AG10803 (cell line): Measurements from ENCODE around the gene ADAMTS14.

Experiments used
- DNase-seq: peaks from one replicate; pipeline ENCODE4 v3.0.0; 2010; ENCODE audit warnings: low read depth
- H3K4me3 ChIP-seq: 2 replicates; pipeline ENCODE4 v1.5.1; 2011; ENCODE audit warnings: mild to moderate bottlenecking, low read length, control low read depth
- TF ChIP-seq, protein P1 (sequence below): conservative IDR thresholded peaks from 2 replicates; pipeline ENCODE4 v1.5.1; 2011; ENCODE audit warnings: mild to moderate bottlenecking, low read length, control low read depth, inconsistent platforms

Gene ADAMTS14

GRCh38 chr10:70745555-70745954, 73.2 kb downstream of the ADAMTS14 start:
- no peak overlapping the region for H3K4me3 ChIP-seq
- TF ChIP-seq, protein P1, sequence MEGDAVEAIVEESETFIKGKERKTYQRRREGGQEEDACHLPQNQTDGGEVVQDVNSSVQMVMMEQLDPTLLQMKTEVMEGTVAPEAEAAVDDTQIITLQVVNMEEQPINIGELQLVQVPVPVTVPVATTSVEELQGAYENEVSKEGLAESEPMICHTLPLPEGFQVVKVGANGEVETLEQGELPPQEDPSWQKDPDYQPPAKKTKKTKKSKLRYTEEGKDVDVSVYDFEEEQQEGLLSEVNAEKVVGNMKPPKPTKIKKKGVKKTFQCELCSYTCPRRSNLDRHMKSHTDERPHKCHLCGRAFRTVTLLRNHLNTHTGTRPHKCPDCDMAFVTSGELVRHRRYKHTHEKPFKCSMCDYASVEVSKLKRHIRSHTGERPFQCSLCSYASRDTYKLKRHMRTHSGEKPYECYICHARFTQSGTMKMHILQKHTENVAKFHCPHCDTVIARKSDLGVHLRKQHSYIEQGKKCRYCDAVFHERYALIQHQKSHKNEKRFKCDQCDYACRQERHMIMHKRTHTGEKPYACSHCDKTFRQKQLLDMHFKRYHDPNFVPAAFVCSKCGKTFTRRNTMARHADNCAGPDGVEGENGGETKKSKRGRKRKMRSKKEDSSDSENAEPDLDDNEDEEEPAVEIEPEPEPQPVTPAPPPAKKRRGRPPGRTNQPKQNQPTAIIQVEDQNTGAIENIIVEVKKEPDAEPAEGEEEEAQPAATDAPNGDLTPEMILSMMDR, result no peak
- DNase-seq, result no peak

DNA sequence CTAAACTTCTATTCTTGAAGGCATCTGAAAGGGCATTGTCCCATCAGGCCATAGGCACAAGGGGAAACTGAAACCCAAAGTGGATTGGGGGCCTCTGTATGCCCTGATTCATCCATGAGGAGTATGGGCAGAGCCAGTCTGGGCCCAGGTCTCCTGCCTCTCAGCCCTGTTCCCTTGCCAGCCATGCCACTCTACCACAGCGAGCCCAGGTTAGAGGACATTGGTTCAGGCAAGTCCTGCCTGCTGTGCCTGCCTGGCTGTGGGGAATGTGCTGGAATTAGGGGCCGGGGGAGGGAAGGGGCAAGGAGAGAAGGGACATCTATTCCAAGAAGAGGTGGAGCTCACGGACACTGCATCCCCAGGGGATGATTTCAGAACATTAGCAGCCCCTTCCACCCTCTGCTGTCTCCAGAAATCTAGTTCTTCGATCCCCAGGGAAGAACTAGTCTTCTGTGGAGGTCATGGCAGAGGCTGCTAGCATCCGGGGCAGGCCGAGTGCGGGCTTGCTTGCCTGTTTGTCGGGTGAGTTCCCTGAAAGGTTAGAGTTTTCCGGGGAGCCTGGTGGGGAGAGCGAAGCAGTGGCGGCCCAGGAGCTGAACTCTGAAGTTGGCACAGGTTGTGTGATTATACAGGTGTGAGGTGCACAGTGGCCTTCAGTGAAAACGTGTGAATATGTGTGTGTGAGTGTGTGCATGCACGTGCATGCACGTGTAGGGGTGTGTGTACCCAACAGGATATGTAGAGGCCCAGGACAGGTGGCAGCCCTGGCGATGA, 75.1 kb downstream of the ADAMTS14 start:
- TF ChIP-seq, protein P1, result no peak
- no peak overlapping the region for H3K4me3 ChIP-seq

DNA sequence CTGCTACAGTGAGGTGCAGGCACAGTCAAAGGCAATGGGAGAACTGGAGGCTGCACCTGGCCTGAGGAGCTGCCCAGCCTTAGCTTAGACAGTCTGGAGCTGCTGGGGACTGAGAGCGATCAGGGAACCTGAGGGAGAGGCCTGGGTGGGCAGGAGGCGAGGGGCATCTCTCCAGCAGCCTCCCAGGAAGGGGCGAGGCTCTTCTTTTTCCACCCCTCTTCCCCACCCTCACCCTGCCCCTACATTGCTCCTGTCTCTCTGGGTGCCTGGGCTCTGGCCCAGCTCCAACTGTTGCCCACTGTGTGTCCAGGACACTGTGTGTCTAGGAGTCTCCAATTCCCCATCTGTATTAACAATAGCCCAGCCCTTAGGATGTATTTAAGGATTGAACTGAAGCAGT, 76.0 kb downstream of the ADAMTS14 start:
- no peak for DNase-seq
- H3K4me3 ChIP-seq, result no peak overlapping the region
- TF ChIP-seq, protein P1, result no peak

More for the DNA sequence above, 75.1 kb downstream of the ADAMTS14 start:
- DNase-seq, result no peak

- no peak for DNase-seq
- TF ChIP-seq, protein P1, result no peak
- no peak overlapping the region for H3K4me3 ChIP-seq
Measured at GRCh38 chr10:70748801-70749573, 76.7 kb downstream of the ADAMTS14 start.

DNA sequence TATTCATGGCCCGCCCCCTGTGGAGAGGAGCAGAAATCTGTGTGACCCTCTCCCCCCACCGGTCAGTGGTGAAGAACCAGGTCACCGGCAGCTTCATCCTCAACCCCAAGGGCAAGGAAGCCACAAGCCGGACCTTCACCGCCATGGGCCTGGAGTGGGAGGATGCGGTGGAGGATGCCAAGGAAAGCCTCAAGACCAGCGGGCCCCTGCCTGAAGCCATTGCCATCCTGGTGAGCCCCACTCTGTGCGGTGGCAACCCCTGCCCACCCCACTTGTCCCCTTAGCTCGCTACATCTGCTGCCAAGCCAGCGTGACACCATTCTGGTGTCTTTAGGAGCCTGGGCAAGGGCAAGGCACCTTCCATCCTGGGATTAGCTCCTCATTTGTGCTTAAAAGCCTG, 77.5 kb downstream of the ADAMTS14 start:
- no peak overlapping the region for H3K4me3 ChIP-seq
- no peak for DNase-seq
- TF ChIP-seq, protein P1, result no peak

DNA sequence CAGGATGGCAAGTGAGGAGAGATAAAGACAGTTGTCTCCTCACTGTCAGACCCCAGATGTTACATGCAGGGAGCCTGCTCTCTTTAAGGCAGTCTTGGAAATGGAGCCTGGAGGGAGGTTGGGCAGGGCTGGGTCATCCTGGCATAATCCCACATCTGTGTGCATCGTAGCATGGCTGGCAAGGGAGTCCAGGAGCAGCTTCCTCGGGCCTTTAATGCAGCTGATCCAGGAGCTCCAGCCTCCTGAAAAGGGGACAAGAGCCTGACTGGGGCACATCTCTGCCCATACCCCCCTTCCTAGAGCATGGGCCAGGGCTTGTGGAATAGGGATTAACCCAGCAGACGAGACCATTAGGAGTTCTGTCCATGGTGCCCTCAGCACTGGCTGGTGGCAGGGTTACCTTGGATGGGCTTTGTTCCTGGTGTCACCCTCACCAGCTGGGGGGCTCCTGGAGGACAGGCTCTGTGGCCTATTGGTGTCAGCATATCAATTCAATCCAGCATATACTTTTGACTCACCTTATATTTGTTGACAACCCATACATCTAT, 77.9 kb downstream of the ADAMTS14 start:
- no peak overlapping the region for H3K4me3 ChIP-seq
- no peak for DNase-seq
- TF ChIP-seq, protein P1, result no peak
